ENCODE measurements around the gene SLC25A29. TPM values are rescaled to one million over a fixed set of nuclear protein-coding genes. Genes with fewer than 3 reads are reported as not detected.
"Not testable (repeated sequence)": the region's sequence is repeated elsewhere in the genome, so short reads cannot be mapped to it uniquely, and the experiment has no call there.

SLC25A29 gene
- total RNA-seq, 1 donor from 2014 or later = 17.6 TPM

- ATAC-seq (ENCODE audit: poor library complexity) (no peak), DNase-seq (no peak)
- intact Hi-C loops (cut with DNase I) = loop anchor here (10.0 kb wide), 1 partner anchor 87 kb away; the partner anchor contains the start of gene WDR25
Observed at GRCh38 chr14:100287202-100287997, 18.8 kb downstream of the SLC25A29 start.

GRCh38 chr14:100286484-100287191 lies 19.6 kb downstream of the SLC25A29 start:
- ATAC-seq (ENCODE audit: poor library complexity) (no peak), DNase-seq (no peak)
- intact Hi-C loops (cut with DNase I) = loop anchor here (10.0 kb wide), 1 partner anchor 88 kb away; the partner anchor contains the start of gene WDR25

GRCh38 chr14:100285913-100286400 lies 20.3 kb downstream of the SLC25A29 start:
- no peak for ATAC-seq (ENCODE audit: poor library complexity)
- intact Hi-C loops (cut with DNase I) = loop anchor here (10.0 kb wide), 1 partner anchor 89 kb away; the partner anchor contains the start of gene WDR25
- no peak for DNase-seq

- intact Hi-C loops (cut with DNase I) = loop anchor here (10.0 kb wide), 1 partner anchor 90 kb away; the partner anchor contains the start of gene WDR25
- peak; percentile 94 for ATAC-seq (ENCODE audit: poor library complexity)
- DNase-seq = peak; percentile 84
Observed at GRCh38 chr14:100285021-100285912, 21.0 kb downstream of the SLC25A29 start.

- intact Hi-C loops (cut with DNase I) = loop anchor here (10.0 kb wide), 1 partner anchor 91 kb away; the partner anchor contains the start of gene WDR25
- DNase-seq = no peak
Observed at GRCh38 chr14:100283984-100284881, 22.0 kb downstream of the SLC25A29 start.

GRCh38 chr14:100283436-100283835 lies 22.8 kb downstream of the SLC25A29 start:
- intact Hi-C loops (cut with DNase I) = loop anchor here (10.0 kb wide), 1 partner anchor 91 kb away; the partner anchor contains the start of gene WDR25
- not testable (repeated sequence) for ATAC-seq (ENCODE audit: poor library complexity); DNase-seq

More at GRCh38 chr14:100283984-100284881, 22.0 kb downstream of the SLC25A29 start:
- ATAC-seq (ENCODE audit: poor library complexity) = no peak

- intact Hi-C loops (cut with DNase I) = loop anchor here (10.0 kb wide), 1 partner anchor 92 kb away; the partner anchor contains the start of gene WDR25
- DNase-seq (no peak), ATAC-seq (ENCODE audit: poor library complexity) (no peak)
Observed at GRCh38 chr14:100282766-100283419, 23.4 kb downstream of the SLC25A29 start.

- DNase-seq = no peak
- intact Hi-C loops (cut with DNase I) = loop anchor here (10.0 kb wide), 1 partner anchor 93 kb away; the partner anchor contains the start of gene WDR25
- no peak for ATAC-seq (ENCODE audit: poor library complexity)
Observed at GRCh38 chr14:100282083-100282350, 24.2 kb downstream of the SLC25A29 start.

- intact Hi-C loops (cut with DNase I) = loop anchor here (10.0 kb wide), 1 partner anchor 93 kb away; the partner anchor contains the start of gene WDR25
- ATAC-seq (ENCODE audit: poor library complexity) = no peak
Observed at GRCh38 chr14:100281286-100282082, 24.8 kb downstream of the SLC25A29 start.

GRCh38 chr14:100279563-100279962 lies 26.7 kb downstream of the SLC25A29 start:
- no peak for ATAC-seq (ENCODE audit: poor library complexity)
- intact Hi-C loops (cut with DNase I) = no loop called here
- no peak for DNase-seq

More at GRCh38 chr14:100281286-100282082, 24.8 kb downstream of the SLC25A29 start:
- DNase-seq = no peak

- intact Hi-C loops (cut with DNase I) = no loop called here
- no peak for ATAC-seq (ENCODE audit: poor library complexity)
- DNase-seq = no peak
Observed at GRCh38 chr14:100279133-100279532, 27.1 kb downstream of the SLC25A29 start.

- intact Hi-C loops (cut with DNase I) = no loop called here
- ATAC-seq (ENCODE audit: poor library complexity) (no peak), DNase-seq (no peak)
Observed at GRCh38 chr14:100278702-100279101, 27.5 kb downstream of the SLC25A29 start.

GRCh38 chr14:100275214-100275613 lies 31.0 kb downstream of the SLC25A29 start:
- no peak for ATAC-seq (ENCODE audit: poor library complexity)
- no peak for DNase-seq
- intact Hi-C loops (cut with DNase I) = no loop called here

GRCh38 chr14:100274250-100274649 lies 32.0 kb downstream of the SLC25A29 start:
- DNase-seq = no peak
- intact Hi-C loops (cut with DNase I) = no loop called here
- no peak for ATAC-seq (ENCODE audit: poor library complexity)

GRCh38 chr14:100271247-100271939 lies 34.9 kb downstream of the SLC25A29 start:
- intact Hi-C loops (cut with DNase I) = no loop called here
- DNase-seq = no peak
- peak; percentile 30 for ATAC-seq (ENCODE audit: poor library complexity)
